ENCODE results near the gene THSD7A. TPM values are rescaled to one million over a fixed set of nuclear protein-coding genes. Genes with fewer than 3 reads are reported as not detected.

The THSD7A gene
- polyA plus RNA-seq, 1 donor from 2014 or later: 18.5 TPM

DNA sequence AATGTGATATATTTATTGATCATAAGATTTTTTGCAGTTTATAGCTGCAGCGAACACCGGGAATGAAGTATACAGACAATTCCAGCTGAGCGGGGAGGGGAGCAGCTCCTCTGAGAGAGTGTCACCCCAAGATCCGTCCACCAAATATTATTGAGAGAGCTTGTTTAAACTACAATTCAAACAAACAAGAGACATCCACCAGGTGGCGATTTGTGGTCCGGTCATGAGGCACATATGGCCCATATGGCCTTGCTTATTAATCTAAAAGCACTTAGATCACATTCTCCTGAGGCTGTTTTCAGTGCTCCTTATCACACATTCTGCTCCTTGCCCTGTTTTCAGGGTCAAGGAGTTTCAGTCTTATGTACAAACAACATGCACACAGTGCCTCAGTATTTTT, 83.1 kb downstream of the THSD7A start:
- TF ChIP-seq, protein P1, sequence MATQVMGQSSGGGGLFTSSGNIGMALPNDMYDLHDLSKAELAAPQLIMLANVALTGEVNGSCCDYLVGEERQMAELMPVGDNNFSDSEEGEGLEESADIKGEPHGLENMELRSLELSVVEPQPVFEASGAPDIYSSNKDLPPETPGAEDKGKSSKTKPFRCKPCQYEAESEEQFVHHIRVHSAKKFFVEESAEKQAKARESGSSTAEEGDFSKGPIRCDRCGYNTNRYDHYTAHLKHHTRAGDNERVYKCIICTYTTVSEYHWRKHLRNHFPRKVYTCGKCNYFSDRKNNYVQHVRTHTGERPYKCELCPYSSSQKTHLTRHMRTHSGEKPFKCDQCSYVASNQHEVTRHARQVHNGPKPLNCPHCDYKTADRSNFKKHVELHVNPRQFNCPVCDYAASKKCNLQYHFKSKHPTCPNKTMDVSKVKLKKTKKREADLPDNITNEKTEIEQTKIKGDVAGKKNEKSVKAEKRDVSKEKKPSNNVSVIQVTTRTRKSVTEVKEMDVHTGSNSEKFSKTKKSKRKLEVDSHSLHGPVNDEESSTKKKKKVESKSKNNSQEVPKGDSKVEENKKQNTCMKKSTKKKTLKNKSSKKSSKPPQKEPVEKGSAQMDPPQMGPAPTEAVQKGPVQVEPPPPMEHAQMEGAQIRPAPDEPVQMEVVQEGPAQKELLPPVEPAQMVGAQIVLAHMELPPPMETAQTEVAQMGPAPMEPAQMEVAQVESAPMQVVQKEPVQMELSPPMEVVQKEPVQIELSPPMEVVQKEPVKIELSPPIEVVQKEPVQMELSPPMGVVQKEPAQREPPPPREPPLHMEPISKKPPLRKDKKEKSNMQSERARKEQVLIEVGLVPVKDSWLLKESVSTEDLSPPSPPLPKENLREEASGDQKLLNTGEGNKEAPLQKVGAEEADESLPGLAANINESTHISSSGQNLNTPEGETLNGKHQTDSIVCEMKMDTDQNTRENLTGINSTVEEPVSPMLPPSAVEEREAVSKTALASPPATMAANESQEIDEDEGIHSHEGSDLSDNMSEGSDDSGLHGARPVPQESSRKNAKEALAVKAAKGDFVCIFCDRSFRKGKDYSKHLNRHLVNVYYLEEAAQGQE (IDR thresholded peaks at IDR 0.05; ENCODE audit: borderline replicate concordance): no peak
- TF ChIP-seq POLR2AphosphoS5 (IDR thresholded peaks at IDR 0.05) (no peak), SMC3 (conservative IDR thresholded peaks at IDR 0.05; ENCODE audit: poor library complexity) (no peak), EZH2 (IDR thresholded peaks at IDR 0.05; ENCODE audit: borderline replicate concordance, insufficient read depth, low read length, poor library complexity, severe bottlenecking) (no peak)
- H3K27ac ChIP-seq (ENCODE audit: low read length): no peak overlapping the region
- no peak overlapping the region for H3K4me2 ChIP-seq (ENCODE audit: low read length)
- no peak overlapping the region for H2AFZ ChIP-seq (ENCODE audit: low read depth, low read length)
- no peaks in the 10 kb centered on the region for H4K20me1 ChIP-seq (ENCODE audit: insufficient read depth)
- H3K9me2 ChIP-seq (ENCODE audit: insufficient read depth, low read length): no peaks in the 10 kb centered on the region
- no peaks in the 10 kb centered on the region for H3K79me2 ChIP-seq (replicated peaks; ENCODE audit: insufficient read depth, low read length)
- H3K9ac ChIP-seq (ENCODE audit: low read length): no peak overlapping the region
- H3F3A ChIP-seq (ENCODE audit: insufficient read depth, low read length, poor library complexity, severe bottlenecking): no peaks in the 10 kb centered on the region
- no peaks in the 10 kb centered on the region for H3K27me3 ChIP-seq (ENCODE audit: insufficient read depth, low read depth, low read length)
- no peak overlapping the region for H3K4me3 ChIP-seq (ENCODE audit: low read length)
- no peaks in the 10 kb centered on the region for H3K36me3 ChIP-seq (ENCODE audit: insufficient read depth, low read length)
- H3K9me3 ChIP-seq (ENCODE audit: low read length): no peaks in the 10 kb centered on the region

DNA sequence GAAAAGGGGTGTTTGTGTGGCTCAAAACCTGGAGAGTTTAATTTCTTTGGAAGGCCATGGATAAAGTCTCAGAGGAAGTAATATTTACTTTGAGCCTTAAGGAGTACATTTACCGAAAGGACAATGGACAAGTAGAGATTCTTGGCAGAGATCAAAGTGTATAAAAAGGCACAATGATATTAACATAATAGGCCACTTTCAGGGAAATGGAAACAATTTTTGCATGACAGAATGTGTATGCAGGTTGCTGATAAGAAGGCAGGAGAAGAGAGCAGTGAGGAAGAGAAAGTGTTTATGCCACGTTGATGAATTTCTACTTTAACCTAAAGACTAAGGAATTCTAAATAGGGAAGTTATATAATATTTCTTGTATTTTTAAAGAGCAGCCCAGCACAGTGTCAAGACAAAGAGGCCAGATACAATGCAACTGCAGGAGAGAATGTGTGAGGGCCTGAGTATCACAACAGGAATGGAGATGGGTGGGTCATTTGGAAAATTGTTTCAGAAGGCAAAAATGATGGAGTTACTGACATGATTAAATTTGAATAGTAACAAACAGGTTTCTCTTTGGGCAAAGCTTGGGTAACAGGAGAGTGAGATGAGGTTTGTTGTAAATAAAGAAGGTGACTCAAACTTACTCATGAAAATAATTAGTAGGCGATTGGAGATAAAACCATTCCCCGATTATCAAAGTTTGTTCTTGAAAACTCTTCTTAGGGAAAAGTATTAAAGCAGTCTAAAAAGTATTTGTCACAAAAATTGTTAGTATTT, 84.1 kb downstream of the THSD7A start:
- Histone ChIP-seq H3K4me2 (ENCODE audit: low read length) (no peak overlapping the region), H3K27me3 (ENCODE audit: insufficient read depth, low read depth, low read length) (no peaks in the 10 kb centered on the region), H3F3A (ENCODE audit: insufficient read depth, low read length, poor library complexity, severe bottlenecking) (no peaks in the 10 kb centered on the region), H3K9me2 (ENCODE audit: insufficient read depth, low read length) (no peaks in the 10 kb centered on the region), H3K9me3 (ENCODE audit: low read length) (no peaks in the 10 kb centered on the region), H3K79me2 (replicated peaks; ENCODE audit: insufficient read depth, low read length) (no peaks in the 10 kb centered on the region), H3K27ac (ENCODE audit: low read length) (peak overlapping the region; percentile 48), H3K4me3 (ENCODE audit: low read length) (no peak overlapping the region), H4K20me1 (ENCODE audit: insufficient read depth) (no peaks in the 10 kb centered on the region), H3K36me3 (ENCODE audit: insufficient read depth, low read length) (no peaks in the 10 kb centered on the region), H3K9ac (ENCODE audit: low read length) (no peak overlapping the region), H2AFZ (ENCODE audit: low read depth, low read length) (no peak overlapping the region)
- TF ChIP-seq RAD21 (conservative IDR thresholded peaks at IDR 0.05) (no peak), MXI1 (conservative IDR thresholded peaks at IDR 0.05; ENCODE audit: poor library complexity, severe bottlenecking) (no peak), SMC3 (conservative IDR thresholded peaks at IDR 0.05; ENCODE audit: poor library complexity) (no peak), TAF1 (IDR thresholded peaks at IDR 0.05; ENCODE audit: low read depth) (no peak), EZH2 (IDR thresholded peaks at IDR 0.05; ENCODE audit: borderline replicate concordance, insufficient read depth, low read length, poor library complexity, severe bottlenecking) (no peak)
- TF ChIP-seq, protein P1 (IDR thresholded peaks at IDR 0.05; ENCODE audit: borderline replicate concordance): no peak
- TF ChIP-seq, protein P2, sequence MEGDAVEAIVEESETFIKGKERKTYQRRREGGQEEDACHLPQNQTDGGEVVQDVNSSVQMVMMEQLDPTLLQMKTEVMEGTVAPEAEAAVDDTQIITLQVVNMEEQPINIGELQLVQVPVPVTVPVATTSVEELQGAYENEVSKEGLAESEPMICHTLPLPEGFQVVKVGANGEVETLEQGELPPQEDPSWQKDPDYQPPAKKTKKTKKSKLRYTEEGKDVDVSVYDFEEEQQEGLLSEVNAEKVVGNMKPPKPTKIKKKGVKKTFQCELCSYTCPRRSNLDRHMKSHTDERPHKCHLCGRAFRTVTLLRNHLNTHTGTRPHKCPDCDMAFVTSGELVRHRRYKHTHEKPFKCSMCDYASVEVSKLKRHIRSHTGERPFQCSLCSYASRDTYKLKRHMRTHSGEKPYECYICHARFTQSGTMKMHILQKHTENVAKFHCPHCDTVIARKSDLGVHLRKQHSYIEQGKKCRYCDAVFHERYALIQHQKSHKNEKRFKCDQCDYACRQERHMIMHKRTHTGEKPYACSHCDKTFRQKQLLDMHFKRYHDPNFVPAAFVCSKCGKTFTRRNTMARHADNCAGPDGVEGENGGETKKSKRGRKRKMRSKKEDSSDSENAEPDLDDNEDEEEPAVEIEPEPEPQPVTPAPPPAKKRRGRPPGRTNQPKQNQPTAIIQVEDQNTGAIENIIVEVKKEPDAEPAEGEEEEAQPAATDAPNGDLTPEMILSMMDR (IDR thresholded peaks at IDR 0.05; ENCODE audit: poor library complexity, severe bottlenecking): no peak
